HG03139 (cell line): ENCODE data around the gene CEMIP.

Experiments used
- ATAC-seq: cut with Tn5 transposase; IDR thresholded peaks from one replicate; pipeline ENCODE4 v1.9.1; 2021; ENCODE audit not compliant: unreplicated experiment

The CEMIP gene

GRCh38 chr15:80822676-80823075 is 43.5 kb downstream of the CEMIP start:
- no peak for ATAC-seq

GRCh38 chr15:80823120-80823519 is 44.0 kb downstream of the CEMIP start:
- no peak for ATAC-seq

GRCh38 chr15:80823995-80824394 is 44.8 kb downstream of the CEMIP start:
- ATAC-seq: no peak

- no peak for ATAC-seq
These were observed 46.3 kb downstream of the CEMIP start for GRCh38 chr15:80825361-80826030.

- no peak for ATAC-seq
These were observed 49.6 kb downstream of the CEMIP start for GRCh38 chr15:80828796-80829195.

- ATAC-seq: no peak
These were observed 51.5 kb downstream of the CEMIP start for GRCh38 chr15:80830677-80831076.

- no peak for ATAC-seq
These were observed 52.0 kb downstream of the CEMIP start for GRCh38 chr15:80831192-80831591.

- ATAC-seq: no peak
These were observed 52.5 kb downstream of the CEMIP start for GRCh38 chr15:80831606-80832224.

GRCh38 chr15:80832686-80833085 is 53.5 kb downstream of the CEMIP start:
- ATAC-seq: no peak

- ATAC-seq: no peak
These were observed 55.2 kb downstream of the CEMIP start for GRCh38 chr15:80834402-80834801.

GRCh38 chr15:80834906-80835305 is 55.7 kb downstream of the CEMIP start:
- no peak for ATAC-seq

- no peak for ATAC-seq
These were observed 56.2 kb downstream of the CEMIP start for GRCh38 chr15:80835336-80835735.

- no peak for ATAC-seq
These were observed 57.1 kb downstream of the CEMIP start for GRCh38 chr15:80836223-80836622.

GRCh38 chr15:80837006-80837405 is 57.8 kb downstream of the CEMIP start:
- no peak for ATAC-seq

- ATAC-seq: no peak
These were observed 58.8 kb downstream of the CEMIP start for GRCh38 chr15:80838012-80838411.

GRCh38 chr15:80838666-80839065 is 59.5 kb downstream of the CEMIP start:
- no peak for ATAC-seq

- no peak for ATAC-seq
These were observed 60.6 kb downstream of the CEMIP start for GRCh38 chr15:80839764-80840130.

GRCh38 chr15:80840182-80841130 is 61.3 kb downstream of the CEMIP start:
- no peak for ATAC-seq

GRCh38 chr15:80841541-80841940 is 62.4 kb downstream of the CEMIP start:
- ATAC-seq: no peak

GRCh38 chr15:80844011-80844732 is 65.0 kb downstream of the CEMIP start:
- ATAC-seq: no peak
